Omental fat pad (tissue), 4 donors: Measurements from ENCODE around the gene PDZRN4. TPM values are rescaled to one million over a fixed set of nuclear protein-coding genes. Genes with fewer than 3 reads are reported as not detected.

Experiments
- ATAC-seq: fragments of 150-250 bp; one replicate; pipeline ENCODE4 v1.9.1; 2016; ENCODE audit warnings: mild to moderate bottlenecking, moderate library complexity; ENCODE audit not compliant: low FRiP score
- DNase-seq: peaks from one replicate; pipeline ENCODE4 v3.0.0-alpha.2; 2019; ENCODE audit warnings: low spot score
- CTCF ChIP-seq, 3 donors: fragments of 450-650 bp; IDR thresholded peaks; one replicate each; pipeline ENCODE4 v1.5.1; 2016 to 2017; ENCODE audit warnings: antibody characterized with exemption in 3 of 3, mild to moderate bottlenecking in 3 of 3, moderate library complexity in 2 of 3
- total RNA-seq, 4 donors: library from RNA; depleted of rRNA; stranded (reverse); fragments of >200 nt; gene quantifications; one replicate each; pipeline ENCODE4 v1.1.0, GENCODE V29; 2016

PDZRN4 gene
- total RNA-seq, 4 donors from 2014 or later = 1.0 to 9.7 (median 4.3) TPM

- TF ChIP-seq CTCF (IDR thresholded peaks at IDR 0.05) = no peak
- DNase-seq = no peak
- ATAC-seq = no peak
Observed at GRCh38 chr12:41419131-41419893, 231.2 kb downstream of the PDZRN4 start.

- ATAC-seq = no peak
- no peak for DNase-seq
- TF ChIP-seq CTCF (IDR thresholded peaks at IDR 0.05) = no peak
Observed at GRCh38 chr12:41424651-41425050, 236.5 kb downstream of the PDZRN4 start.

GRCh38 chr12:41433460-41433859, 245.3 kb downstream of the PDZRN4 start:
- no peak for TF ChIP-seq CTCF (IDR thresholded peaks at IDR 0.05)
- DNase-seq (no peak), ATAC-seq (no peak)

- DNase-seq (no peak), ATAC-seq (no peak)
- no peak for TF ChIP-seq CTCF (IDR thresholded peaks at IDR 0.05)
Observed at GRCh38 chr12:41436076-41436475, 248.0 kb downstream of the PDZRN4 start.

- no peak for DNase-seq
- no peak for TF ChIP-seq CTCF (IDR thresholded peaks at IDR 0.05)
- no peak for ATAC-seq
Observed at GRCh38 chr12:41437563-41437962, 249.4 kb downstream of the PDZRN4 start.

GRCh38 chr12:41438854-41439541, 250.9 kb downstream of the PDZRN4 start:
- ATAC-seq = no peak
- no peak for DNase-seq
- no peak for TF ChIP-seq CTCF (IDR thresholded peaks at IDR 0.05)

GRCh38 chr12:41439801-41440200, 251.7 kb downstream of the PDZRN4 start:
- TF ChIP-seq CTCF (IDR thresholded peaks at IDR 0.05) = no peak
- no peak for ATAC-seq
- no peak for DNase-seq
